ENCODE data around the gene DNAJC18.
A peak's percentile ranks its signal among the peaks of the same experiment; 100 is the strongest.

- no peak for TF ChIP-seq USF2 (IDR thresholded peaks at IDR 0.05; ENCODE audit: low read length)
- TF ChIP-seq POLR2AphosphoS5 (IDR thresholded peaks at IDR 0.05; ENCODE audit: low read depth, low read length) = no peak
- no peak for TF ChIP-seq SIX5 (IDR thresholded peaks at IDR 0.05; ENCODE audit: low read depth, low read length)
- no peak for TF ChIP-seq POLR2A (IDR thresholded peaks at IDR 0.05; ENCODE audit: control extremely low read depth in 1 of 2, low read depth in 2 of 2, low read length in 2 of 2)
- TF ChIP-seq, protein P1, sequence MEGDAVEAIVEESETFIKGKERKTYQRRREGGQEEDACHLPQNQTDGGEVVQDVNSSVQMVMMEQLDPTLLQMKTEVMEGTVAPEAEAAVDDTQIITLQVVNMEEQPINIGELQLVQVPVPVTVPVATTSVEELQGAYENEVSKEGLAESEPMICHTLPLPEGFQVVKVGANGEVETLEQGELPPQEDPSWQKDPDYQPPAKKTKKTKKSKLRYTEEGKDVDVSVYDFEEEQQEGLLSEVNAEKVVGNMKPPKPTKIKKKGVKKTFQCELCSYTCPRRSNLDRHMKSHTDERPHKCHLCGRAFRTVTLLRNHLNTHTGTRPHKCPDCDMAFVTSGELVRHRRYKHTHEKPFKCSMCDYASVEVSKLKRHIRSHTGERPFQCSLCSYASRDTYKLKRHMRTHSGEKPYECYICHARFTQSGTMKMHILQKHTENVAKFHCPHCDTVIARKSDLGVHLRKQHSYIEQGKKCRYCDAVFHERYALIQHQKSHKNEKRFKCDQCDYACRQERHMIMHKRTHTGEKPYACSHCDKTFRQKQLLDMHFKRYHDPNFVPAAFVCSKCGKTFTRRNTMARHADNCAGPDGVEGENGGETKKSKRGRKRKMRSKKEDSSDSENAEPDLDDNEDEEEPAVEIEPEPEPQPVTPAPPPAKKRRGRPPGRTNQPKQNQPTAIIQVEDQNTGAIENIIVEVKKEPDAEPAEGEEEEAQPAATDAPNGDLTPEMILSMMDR (IDR thresholded peaks at IDR 0.05; ENCODE audit: control extremely low read depth in 1 of 3, insufficient read depth in 1 of 3, low read depth in 1 of 3, low read length in 3 of 3) = peak in 2 of 3 experiments; percentile 50 to 84; a peak in 3 of 4 replicates
- no peak for TF ChIP-seq EZH2 (IDR thresholded peaks at IDR 0.05; ENCODE audit: low read depth, low read length, severe bottlenecking)
- peak; percentile 6 for TF ChIP-seq RNF2 (IDR thresholded peaks at IDR 0.05; ENCODE audit: borderline replicate concordance, low read depth, low read length, missing control alignments, poor library complexity, severe bottlenecking)
- TF ChIP-seq POU5F1 (IDR thresholded peaks at IDR 0.05; ENCODE audit: low read depth, low read length) = no peak
Measured at GRCh38 chr5:139394123-139394653, 45.1 kb downstream of the DNAJC18 start.
